ENCODE results near the gene RIT2. TPM values are rescaled to one million over a fixed set of nuclear protein-coding genes. Genes with fewer than 3 reads are reported as not detected.

The RIT2 gene
- total RNA-seq, 1 donor from 2014 or later: not detected

- DNase-seq: no peak
- no peaks in the 10 kb centered on the region for H3K36me3 Mint-ChIP-seq (ENCODE audit: unreplicated experiment)
- peaks cover 7% of the 10 kb centered on the region for H3K4me1 Mint-ChIP-seq (ENCODE audit: low read depth, unreplicated experiment)
- no peaks in the 10 kb centered on the region for H3K9me3 Mint-ChIP-seq (ENCODE audit: unreplicated experiment)
- TF ChIP-seq, protein P1, sequence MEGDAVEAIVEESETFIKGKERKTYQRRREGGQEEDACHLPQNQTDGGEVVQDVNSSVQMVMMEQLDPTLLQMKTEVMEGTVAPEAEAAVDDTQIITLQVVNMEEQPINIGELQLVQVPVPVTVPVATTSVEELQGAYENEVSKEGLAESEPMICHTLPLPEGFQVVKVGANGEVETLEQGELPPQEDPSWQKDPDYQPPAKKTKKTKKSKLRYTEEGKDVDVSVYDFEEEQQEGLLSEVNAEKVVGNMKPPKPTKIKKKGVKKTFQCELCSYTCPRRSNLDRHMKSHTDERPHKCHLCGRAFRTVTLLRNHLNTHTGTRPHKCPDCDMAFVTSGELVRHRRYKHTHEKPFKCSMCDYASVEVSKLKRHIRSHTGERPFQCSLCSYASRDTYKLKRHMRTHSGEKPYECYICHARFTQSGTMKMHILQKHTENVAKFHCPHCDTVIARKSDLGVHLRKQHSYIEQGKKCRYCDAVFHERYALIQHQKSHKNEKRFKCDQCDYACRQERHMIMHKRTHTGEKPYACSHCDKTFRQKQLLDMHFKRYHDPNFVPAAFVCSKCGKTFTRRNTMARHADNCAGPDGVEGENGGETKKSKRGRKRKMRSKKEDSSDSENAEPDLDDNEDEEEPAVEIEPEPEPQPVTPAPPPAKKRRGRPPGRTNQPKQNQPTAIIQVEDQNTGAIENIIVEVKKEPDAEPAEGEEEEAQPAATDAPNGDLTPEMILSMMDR (IDR thresholded peaks at IDR 0.05; ENCODE audit: partially characterized antibody, unreplicated experiment): no peak
- no peak overlapping the region for H3K4me3 Mint-ChIP-seq (ENCODE audit: unreplicated experiment)
- no peak overlapping the region for H3K27ac Mint-ChIP-seq (ENCODE audit: unreplicated experiment)
- H3K27me3 Mint-ChIP-seq (ENCODE audit: unreplicated experiment): peaks cover 3% of the 10 kb centered on the region
Measured at GRCh38 chr18:43077510-43078308, 37.8 kb downstream of the RIT2 start.

- no peaks in the 10 kb centered on the region for H3K27me3 Mint-ChIP-seq (ENCODE audit: unreplicated experiment)
- TF ChIP-seq, protein P1 (IDR thresholded peaks at IDR 0.05; ENCODE audit: partially characterized antibody, unreplicated experiment): no peak
- H3K4me3 Mint-ChIP-seq (ENCODE audit: unreplicated experiment): no peak overlapping the region
- no peak for DNase-seq
- H3K27ac Mint-ChIP-seq (ENCODE audit: unreplicated experiment): no peak overlapping the region
- no peaks in the 10 kb centered on the region for H3K9me3 Mint-ChIP-seq (ENCODE audit: unreplicated experiment)
- H3K4me1 Mint-ChIP-seq (ENCODE audit: low read depth, unreplicated experiment): peaks cover 4% of the 10 kb centered on the region
- no peaks in the 10 kb centered on the region for H3K36me3 Mint-ChIP-seq (ENCODE audit: unreplicated experiment)
Measured at GRCh38 chr18:43073771-43074170, 41.7 kb downstream of the RIT2 start.

DNA sequence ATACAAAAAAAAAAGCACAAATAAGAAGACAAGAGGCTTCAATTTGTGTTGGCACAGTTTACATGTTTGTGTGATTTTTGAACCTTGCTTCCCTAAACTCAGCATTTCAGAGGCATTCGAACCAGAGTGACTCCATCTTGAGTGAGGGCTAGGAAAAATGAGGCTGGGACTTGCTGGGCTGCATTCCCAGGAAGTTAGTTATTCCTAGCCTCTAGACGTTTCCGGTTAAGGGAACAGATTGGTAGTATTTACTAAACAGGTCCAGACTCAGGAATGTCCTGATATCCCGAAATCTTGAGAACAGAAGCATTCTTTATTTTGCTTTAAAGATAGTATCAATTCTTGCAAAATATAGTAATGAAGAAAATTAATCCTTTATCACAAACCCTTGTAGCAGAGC, 46.7 kb downstream of the RIT2 start:
- DNase-seq: no peak
- Mint-ChIP-seq H3K27ac (ENCODE audit: unreplicated experiment) (no peak overlapping the region), H3K4me1 (ENCODE audit: low read depth, unreplicated experiment) (no peaks in the 10 kb centered on the region), H3K4me3 (ENCODE audit: unreplicated experiment) (no peak overlapping the region), H3K9me3 (ENCODE audit: unreplicated experiment) (no peaks in the 10 kb centered on the region), H3K27me3 (ENCODE audit: unreplicated experiment) (no peaks in the 10 kb centered on the region), H3K36me3 (ENCODE audit: unreplicated experiment) (no peaks in the 10 kb centered on the region)
- TF ChIP-seq, protein P1 (IDR thresholded peaks at IDR 0.05; ENCODE audit: partially characterized antibody, unreplicated experiment): no peak

- no peaks in the 10 kb centered on the region for H3K27me3 Mint-ChIP-seq (ENCODE audit: unreplicated experiment)
- no peaks in the 10 kb centered on the region for H3K4me1 Mint-ChIP-seq (ENCODE audit: low read depth, unreplicated experiment)
- H3K4me3 Mint-ChIP-seq (ENCODE audit: unreplicated experiment): no peak overlapping the region
- no peak overlapping the region for H3K27ac Mint-ChIP-seq (ENCODE audit: unreplicated experiment)
- no peak for DNase-seq
- no peaks in the 10 kb centered on the region for H3K36me3 Mint-ChIP-seq (ENCODE audit: unreplicated experiment)
- TF ChIP-seq, protein P1 (IDR thresholded peaks at IDR 0.05; ENCODE audit: partially characterized antibody, unreplicated experiment): no peak
- H3K9me3 Mint-ChIP-seq (ENCODE audit: unreplicated experiment): no peaks in the 10 kb centered on the region
Measured at GRCh38 chr18:43067570-43067969, 47.9 kb downstream of the RIT2 start.

DNA sequence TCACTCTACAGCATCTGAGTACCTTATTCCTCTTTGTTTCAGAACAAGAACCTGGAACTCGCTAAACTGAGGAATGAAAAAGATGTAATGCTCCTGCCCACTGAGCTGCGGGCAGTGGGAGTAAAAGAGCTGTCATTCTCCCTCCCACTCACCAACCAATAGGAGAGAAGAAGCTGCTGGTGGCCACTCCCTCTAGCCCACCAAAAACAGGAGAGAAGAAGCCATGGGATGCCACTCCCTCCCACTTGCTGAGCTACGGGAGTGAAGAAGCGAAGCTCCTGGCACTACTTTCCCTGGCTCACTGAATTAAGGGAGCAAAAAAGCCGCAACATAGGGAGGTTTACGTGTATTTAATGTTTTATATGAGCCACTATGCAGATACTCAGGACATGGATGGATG, 53.7 kb downstream of the RIT2 start:
- Mint-ChIP-seq H3K4me1 (ENCODE audit: low read depth, unreplicated experiment) (no peaks in the 10 kb centered on the region), H3K4me3 (ENCODE audit: unreplicated experiment) (no peak overlapping the region), H3K27me3 (ENCODE audit: unreplicated experiment) (no peaks in the 10 kb centered on the region), H3K36me3 (ENCODE audit: unreplicated experiment) (no peaks in the 10 kb centered on the region), H3K9me3 (ENCODE audit: unreplicated experiment) (no peaks in the 10 kb centered on the region), H3K27ac (ENCODE audit: unreplicated experiment) (no peak overlapping the region)
- no peak for DNase-seq
- TF ChIP-seq, protein P1 (IDR thresholded peaks at IDR 0.05; ENCODE audit: partially characterized antibody, unreplicated experiment): no peak
